Uterus (tissue), 2 donors: Measurements from ENCODE around the gene PARP1.

Source experiments
- POLR2A ChIP-seq, 2 donors: fragments of 450-650 bp; IDR thresholded peaks; one replicate each; pipeline ENCODE4 v1.6.1; 2016; ENCODE audit warnings: antibody characterized with exemption in 2 of 2, mild to moderate bottlenecking in 1 of 2, moderate library complexity in 1 of 2
- TF ChIP-seq, protein P1 (sequence below), 4 experiments: fragments of 200-600 bp in 2 of 4; fragments of 450-650 bp in 2 of 4; sonication (generic) in 2 of 4; IDR thresholded peaks; one replicate each; pipeline ENCODE4 v1.5.1; 2016 to 2019; ENCODE audit warnings: antibody characterized with exemption in 4 of 4, mild to moderate bottlenecking in 2 of 4, moderate library complexity in 1 of 4

DNA sequence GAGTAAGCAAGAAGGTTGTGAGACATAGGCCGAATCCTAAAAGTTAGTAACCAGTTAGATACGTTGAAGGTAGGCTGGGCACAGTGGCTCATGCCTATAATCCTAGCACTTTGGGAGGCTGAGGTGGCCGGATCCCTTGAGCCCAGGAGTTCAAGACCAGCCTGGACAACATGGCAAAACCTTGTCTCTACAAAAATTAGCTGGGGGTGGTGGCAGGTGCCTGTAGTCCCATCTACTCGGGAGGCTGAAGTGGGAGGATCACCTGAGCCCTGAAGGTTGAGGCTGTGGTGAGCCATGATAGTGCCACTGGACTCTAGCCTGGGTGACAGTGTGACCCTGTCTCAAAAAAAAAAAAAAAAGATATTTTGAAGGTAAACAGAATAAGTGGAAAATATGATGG, 1.5 kb upstream of the PARP1 start:
- TF ChIP-seq, protein P1, sequence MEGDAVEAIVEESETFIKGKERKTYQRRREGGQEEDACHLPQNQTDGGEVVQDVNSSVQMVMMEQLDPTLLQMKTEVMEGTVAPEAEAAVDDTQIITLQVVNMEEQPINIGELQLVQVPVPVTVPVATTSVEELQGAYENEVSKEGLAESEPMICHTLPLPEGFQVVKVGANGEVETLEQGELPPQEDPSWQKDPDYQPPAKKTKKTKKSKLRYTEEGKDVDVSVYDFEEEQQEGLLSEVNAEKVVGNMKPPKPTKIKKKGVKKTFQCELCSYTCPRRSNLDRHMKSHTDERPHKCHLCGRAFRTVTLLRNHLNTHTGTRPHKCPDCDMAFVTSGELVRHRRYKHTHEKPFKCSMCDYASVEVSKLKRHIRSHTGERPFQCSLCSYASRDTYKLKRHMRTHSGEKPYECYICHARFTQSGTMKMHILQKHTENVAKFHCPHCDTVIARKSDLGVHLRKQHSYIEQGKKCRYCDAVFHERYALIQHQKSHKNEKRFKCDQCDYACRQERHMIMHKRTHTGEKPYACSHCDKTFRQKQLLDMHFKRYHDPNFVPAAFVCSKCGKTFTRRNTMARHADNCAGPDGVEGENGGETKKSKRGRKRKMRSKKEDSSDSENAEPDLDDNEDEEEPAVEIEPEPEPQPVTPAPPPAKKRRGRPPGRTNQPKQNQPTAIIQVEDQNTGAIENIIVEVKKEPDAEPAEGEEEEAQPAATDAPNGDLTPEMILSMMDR (IDR thresholded peaks at IDR 0.05), result no peak
- no peak for TF ChIP-seq POLR2A (IDR thresholded peaks at IDR 0.05)
